SKM-1 (cell line): ENCODE measurements around the gene BYSL.
A peak's percentile ranks its signal among the peaks of the same experiment; 100 is the strongest.

Experiments
- DNase-seq: peaks from one replicate; lab custom pipeline; 2025; ENCODE audit not compliant: unreplicated experiment; lab: John Stamatoyannopoulos, UW

Gene BYSL

DNA sequence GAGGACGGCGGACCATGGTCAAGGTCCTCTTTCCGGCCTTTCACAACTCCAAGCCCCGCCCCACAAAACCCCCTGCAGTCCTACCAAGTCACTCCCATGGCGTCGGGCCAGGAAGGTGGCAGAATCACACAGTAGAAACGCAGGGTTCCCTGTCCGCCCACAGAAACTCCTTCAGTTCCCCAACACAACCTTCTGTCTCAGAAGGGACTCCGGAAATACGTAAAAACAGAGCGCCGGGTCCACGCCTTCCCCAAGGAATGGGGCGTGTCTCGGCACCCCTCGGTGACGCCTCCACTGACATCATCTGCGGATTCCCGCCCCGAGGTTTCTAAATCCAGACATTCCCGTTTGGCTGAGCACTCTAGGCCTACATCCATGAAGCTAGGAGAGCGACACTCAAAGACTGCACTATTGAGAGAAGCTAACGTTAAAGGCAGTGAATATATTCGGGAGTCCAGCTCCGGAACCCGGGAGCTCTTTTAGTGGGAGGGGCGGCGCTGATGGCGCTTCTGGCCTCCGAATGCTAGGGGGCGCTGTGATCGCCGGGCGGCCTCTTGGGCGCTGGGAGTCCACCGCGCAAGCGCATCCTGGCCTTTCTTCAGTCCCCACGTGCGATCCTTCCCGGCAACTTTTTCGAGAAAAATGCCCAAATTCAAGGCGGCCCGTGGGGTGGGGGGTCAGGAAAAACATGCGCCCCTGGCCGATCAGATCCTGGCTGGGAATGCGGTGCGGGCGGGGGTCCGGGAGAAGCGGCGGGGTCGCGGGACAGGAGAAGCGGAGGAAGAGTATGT is at the start of gene BYSL, which contains the start of gene MED20:
TSS of gene BYSL (plus strand) at position 579 of the 791 bp plus-strand sequence. CDS start at position 643, 64 bp downstream.
TSS of gene MED20 (minus strand) at position 219 of the 791 bp plus-strand sequence. CDS start at position 98, 121 bp downstream.
- DNase-seq = peak; percentile 88

DNA sequence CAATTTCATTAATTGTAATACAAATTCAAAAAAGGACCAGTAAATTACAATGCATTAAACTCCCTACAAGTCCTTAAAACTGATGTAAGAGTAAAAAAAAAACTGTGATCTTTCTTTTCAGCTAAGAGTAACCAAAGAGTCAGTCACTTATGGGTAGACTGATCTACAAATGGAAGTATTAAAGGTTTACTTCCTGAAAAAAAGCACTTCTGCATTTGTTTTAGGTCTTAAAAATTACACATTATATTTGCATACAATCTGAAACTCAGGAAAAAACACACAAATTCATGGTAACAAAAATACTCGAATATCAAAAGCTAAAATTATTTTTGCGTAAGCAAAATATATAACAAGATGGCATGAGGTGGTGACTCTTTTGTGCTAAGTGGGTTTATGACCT is 49.6 kb upstream of the BYSL start:
- no peak for DNase-seq

DNA sequence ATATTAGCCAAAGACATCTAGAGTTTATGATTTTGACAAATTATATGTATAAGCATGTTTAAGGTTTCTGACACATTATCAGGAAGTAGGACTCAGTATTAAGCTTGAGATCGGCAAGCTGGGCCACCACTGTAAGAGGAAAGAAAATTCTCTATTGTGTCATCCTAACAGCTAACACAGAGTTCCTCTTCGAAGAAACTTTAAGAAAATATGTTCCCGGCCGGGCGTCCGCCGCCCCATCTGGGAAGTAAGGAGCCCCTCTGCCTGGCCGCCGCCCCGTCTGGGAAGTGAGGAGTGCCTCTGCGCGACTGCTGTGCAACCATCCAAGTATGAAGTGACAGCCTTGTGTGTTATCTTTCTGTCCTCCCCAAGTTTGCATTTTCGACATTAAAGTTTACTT is 49.2 kb upstream of the BYSL start:
- DNase-seq = no peak

DNA sequence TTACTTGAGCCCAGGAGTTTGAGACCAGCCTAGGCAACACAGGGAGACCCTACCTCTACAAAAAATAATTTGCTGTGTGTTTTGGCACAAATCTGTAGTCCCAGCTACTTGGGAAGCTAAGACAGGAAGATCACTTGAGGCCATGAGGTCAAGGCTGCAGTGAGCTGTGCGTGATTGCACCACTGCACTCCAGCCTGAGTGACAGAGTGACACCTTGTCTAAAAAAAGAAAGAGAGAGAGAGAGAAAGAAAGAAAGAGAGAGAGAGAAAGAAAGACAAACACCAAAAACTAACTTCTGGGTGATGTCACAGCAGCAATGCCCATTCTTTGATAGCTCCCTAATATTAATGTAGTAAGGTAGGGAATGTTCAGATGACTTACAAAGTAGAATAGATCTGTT is 46.6 kb upstream of the BYSL start:
- DNase-seq = no peak

- no peak for DNase-seq
Measured at GRCh38 chr6:41877051-41877680, 44.1 kb upstream of the BYSL start.

- DNase-seq = no peak
Measured at GRCh38 chr6:41878246-41878645, 43.1 kb upstream of the BYSL start.

DNA sequence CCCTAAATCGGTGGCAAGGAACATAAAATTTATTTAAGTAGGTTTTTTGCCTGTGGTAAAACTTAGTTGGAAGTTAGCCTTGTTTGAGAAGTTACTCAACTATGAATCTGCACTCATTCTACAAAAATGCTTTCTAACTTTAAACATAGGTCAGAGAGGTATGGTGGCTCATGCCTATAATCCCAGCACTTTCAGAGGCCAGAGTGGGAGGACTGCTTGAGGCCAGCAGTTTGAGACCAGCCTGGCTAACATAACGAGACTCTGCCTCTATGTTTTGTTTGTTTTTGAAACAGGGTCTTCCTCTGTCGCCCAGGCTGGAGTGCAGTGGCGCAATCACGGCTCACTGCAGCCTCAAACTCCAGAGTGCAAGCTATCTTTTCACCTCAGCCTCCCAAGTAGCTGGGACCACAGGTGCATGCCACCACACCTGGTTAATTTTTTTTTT is 42.3 kb upstream of the BYSL start:
- DNase-seq = no peak

DNA sequence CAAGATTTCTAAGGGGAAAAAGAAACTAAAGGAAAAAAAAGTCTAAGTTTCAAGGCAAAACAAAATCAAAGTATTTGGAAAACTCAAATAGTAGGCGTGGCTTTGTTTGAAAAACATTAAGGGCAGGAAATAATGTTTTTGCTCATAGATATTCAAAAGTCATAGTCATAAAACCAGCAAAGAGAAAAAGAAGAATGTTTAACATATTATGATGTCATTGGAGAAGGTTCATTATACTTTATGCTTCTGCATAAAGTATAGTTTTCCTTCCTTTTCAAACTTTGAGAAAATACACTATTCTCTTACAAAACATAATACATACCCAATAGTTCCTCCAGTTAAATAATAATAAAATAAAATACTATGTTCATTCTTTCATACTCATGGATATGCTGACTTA is 39.8 kb upstream of the BYSL start:
- no peak for DNase-seq

DNA sequence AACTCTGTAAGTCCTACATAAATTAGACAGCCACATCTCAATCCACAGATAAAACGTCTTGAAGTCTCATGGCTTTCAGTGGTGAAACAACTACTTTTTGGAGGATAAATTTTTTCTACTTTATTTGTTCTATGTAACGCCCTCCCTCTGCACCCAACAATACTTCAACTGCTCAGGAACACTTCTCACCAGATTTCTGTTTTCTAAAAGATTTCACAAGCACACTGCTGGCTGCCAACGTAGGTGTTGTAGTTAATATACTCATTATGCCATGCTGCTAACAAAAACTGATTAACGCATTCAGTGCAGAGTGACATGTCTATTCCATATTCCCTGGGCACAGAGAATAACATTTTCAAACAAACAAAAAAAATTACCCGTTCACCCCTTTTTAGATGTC is 36.3 kb upstream of the BYSL start:
- DNase-seq = no peak

DNA sequence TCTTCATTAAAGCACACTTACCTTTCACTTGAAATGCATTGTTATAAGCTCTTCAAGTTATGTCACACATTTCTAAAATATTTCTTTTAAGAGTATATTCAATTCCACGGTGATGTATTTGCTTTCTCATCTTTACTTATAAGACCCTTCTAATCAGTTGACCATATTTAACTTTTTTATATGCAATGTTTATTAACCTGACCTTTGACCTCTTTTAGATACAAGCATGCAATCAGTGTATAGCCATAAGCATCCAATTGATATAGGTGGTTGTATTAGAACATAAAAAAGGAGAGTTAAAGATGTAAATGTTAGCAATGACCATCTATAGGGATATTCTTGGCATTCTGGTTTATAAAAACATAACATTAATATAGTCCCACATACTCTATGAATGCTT is 35.4 kb upstream of the BYSL start:
- DNase-seq = no peak

DNA sequence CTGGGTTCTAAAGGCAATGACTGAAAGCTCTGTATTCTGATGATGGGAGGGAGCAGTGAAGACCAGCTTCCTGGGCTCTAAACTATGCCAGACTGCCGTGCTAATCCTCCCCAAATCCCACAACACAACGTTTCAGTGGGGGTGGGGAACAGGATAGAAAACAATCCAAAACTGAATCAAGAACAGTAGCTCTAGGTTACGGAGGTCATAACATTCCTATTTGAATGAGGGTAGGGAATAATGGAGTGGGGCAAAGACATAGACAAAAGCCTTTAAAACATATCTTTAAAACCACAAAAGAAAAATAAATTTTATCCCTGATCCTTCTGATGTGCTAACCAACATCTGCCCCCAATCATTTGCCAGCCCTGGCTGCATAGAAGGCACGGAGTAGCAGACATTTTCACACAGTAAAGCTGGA is 34.0 kb upstream of the BYSL start:
- no peak for DNase-seq

GRCh38 chr6:41892921-41893564 is 28.3 kb upstream of the BYSL start:
- DNase-seq = no peak

GRCh38 chr6:41894366-41895299 is 26.7 kb upstream of the BYSL start:
- DNase-seq = no peak

DNA sequence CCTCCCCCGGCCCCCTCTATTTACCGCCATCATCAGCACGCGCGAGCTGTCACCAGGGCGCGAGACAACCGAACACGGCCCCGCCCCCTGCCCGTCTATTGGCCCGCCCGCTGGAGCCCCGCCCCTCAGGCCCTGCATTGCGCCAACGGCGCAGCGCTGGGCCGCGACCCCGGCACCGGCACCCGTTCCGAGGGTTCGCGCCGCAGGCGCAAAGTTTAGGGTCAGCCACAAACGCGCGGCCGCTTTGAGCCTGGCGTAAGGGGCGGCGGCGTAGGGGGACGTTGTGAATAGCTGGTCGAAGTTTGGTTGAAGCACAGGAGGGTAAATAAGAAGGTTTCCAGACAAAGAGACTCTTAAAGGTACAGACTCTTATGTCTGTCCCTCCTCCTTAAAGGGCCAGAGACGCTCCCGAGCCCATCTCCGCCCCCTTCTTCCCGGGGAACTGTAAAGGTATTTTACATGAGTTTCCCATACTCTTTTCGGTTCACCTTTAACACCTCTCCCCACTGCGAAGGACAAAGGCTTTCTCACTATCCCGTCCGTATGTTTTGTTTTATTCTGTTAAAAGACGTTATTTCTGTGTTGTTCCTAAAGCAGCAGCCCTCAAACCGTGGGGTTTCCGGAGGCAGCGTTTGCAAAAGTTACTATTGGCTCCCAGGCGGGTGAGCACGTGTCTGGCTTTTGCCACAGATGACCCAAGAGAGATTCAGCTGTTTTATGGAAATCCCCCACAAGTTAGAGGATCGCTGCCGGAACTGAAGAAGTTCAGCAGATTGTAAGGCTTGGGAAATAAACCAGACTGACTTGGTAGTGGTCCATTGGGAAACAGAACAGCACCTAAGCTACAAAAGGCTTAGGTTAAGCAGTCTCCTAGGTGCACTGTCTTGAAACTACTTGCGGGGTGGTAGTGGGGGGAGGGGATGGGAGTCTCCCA is 25.7 kb upstream of the BYSL start, which contains the start of gene USP49:
TSS of gene USP49 (minus strand) at position 76 of the 934 bp plus-strand sequence. CDS start 88,392 bp downstream, outside the sequence.
- DNase-seq = peak; percentile 84

DNA sequence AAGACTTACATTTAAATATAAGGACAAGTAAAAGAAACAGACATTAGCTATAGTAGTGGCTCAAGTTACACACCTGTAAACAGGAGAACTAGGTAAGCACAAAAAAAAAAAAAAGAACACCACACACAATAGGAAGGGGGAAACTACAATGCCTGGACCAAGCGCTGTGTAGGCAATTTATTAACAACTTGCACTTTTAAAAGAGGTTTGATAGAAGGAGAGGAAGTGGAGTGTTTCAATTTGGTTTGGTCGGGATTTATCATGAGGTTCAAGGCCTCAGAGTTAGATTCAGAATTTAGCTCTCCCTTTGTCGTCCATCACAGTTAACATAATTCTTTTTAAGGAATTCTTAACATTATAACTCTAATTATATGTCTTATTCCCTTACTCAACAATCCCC is 25.0 kb upstream of the BYSL start:
- DNase-seq = no peak

DNA sequence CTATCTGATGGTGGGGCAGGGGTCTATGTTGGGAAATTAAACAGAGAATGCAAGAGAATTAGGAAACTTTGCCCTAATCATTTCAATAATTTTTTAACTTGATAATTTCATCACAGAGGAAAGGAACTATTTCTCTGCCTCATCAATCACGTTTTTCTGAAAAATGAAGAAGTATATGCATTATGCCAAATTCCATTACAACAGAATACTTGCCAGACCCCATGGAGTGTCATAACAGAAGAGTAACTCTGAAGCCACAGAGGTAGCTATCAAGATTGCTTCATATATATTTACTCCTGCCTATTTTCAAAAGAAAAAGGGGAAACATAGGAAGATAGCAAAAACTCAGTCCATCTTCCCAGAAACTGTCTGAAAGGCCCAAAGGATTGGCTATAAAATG is 20.4 kb upstream of the BYSL start:
- DNase-seq = no peak

GRCh38 chr6:41901882-41902519 is 19.3 kb upstream of the BYSL start:
- DNase-seq = no peak

- DNase-seq = no peak
Measured at GRCh38 chr6:41909727-41910126, 11.6 kb upstream of the BYSL start.

GRCh38 chr6:41914343-41914742 is 7.0 kb upstream of the BYSL start:
- no peak for DNase-seq
